Measurements from ENCODE around the gene CAMSAP1.

DNA sequence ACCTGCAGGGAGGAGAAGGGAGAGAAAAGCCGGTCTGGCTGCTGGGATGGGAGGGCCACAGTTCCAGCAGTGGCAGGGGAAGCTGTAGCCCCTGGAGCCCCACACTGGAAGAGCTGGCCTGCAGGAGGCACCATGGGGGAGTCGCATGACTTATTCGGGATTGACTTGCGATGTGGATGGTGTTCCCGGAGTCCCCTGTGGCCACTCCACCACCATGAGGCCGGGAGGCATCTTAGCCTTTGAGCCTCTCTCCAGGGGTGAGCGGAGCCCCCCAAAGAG, 113.3 kb downstream of the CAMSAP1 start:
- TF ChIP-seq, protein P1, sequence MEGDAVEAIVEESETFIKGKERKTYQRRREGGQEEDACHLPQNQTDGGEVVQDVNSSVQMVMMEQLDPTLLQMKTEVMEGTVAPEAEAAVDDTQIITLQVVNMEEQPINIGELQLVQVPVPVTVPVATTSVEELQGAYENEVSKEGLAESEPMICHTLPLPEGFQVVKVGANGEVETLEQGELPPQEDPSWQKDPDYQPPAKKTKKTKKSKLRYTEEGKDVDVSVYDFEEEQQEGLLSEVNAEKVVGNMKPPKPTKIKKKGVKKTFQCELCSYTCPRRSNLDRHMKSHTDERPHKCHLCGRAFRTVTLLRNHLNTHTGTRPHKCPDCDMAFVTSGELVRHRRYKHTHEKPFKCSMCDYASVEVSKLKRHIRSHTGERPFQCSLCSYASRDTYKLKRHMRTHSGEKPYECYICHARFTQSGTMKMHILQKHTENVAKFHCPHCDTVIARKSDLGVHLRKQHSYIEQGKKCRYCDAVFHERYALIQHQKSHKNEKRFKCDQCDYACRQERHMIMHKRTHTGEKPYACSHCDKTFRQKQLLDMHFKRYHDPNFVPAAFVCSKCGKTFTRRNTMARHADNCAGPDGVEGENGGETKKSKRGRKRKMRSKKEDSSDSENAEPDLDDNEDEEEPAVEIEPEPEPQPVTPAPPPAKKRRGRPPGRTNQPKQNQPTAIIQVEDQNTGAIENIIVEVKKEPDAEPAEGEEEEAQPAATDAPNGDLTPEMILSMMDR (conservative IDR thresholded peaks at IDR 0.05 in 1 of 2, IDR thresholded peaks at IDR 0.05 in 1 of 2; ENCODE audit: low read depth in 1 of 2, low read length in 2 of 2): no peak
- no peak for TF ChIP-seq EZH2 (IDR thresholded peaks at IDR 0.05; ENCODE audit: low read length, missing control alignments)
